ENCODE data around the gene HDLBP. TPM values are rescaled to one million over a fixed set of nuclear protein-coding genes. Genes with fewer than 3 reads are reported as not detected.
"Not testable (repeated sequence)": the region's sequence is repeated elsewhere in the genome, so short reads cannot be mapped to it uniquely, and the experiment has no call there.

HDLBP gene
- total RNA-seq, 2 experiments from 2014 or later = 293 to 310 TPM

GRCh38 chr2:241203218-241204009 is 112.1 kb downstream of the HDLBP start:
- CTCF ChIA-PET = no interaction called here
- POLR2A ChIA-PET = no interaction called here

DNA sequence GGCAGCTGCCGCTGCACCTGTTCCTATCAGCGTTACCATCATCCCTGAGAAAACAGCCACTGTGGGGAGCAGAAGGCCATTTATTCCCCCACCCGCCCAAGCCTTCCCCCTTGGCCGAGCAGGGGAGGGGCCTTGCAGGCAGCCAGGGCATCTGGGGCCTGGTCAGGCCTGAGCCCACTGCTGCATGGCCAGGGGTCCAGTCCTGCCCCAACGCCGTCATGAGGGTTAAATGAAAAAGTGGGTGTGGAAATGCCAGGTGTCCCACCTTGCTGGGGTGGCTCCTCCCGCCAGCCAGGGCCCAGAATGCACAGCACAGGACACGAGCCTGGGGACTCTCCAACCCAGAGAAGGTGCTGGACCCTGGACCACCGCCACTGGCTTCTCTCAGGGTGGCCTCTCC is 112.8 kb downstream of the HDLBP start:
- POLR2A ChIA-PET = no interaction called here
- CTCF ChIA-PET = no interaction called here

GRCh38 chr2:241202268-241202585 is 113.2 kb downstream of the HDLBP start:
- ChIA-PET CTCF (no interaction called here), POLR2A (no interaction called here)

- ChIA-PET POLR2A (no interaction called here), CTCF (no interaction called here)
These were observed 113.8 kb downstream of the HDLBP start for GRCh38 chr2:241201445-241202267.

DNA sequence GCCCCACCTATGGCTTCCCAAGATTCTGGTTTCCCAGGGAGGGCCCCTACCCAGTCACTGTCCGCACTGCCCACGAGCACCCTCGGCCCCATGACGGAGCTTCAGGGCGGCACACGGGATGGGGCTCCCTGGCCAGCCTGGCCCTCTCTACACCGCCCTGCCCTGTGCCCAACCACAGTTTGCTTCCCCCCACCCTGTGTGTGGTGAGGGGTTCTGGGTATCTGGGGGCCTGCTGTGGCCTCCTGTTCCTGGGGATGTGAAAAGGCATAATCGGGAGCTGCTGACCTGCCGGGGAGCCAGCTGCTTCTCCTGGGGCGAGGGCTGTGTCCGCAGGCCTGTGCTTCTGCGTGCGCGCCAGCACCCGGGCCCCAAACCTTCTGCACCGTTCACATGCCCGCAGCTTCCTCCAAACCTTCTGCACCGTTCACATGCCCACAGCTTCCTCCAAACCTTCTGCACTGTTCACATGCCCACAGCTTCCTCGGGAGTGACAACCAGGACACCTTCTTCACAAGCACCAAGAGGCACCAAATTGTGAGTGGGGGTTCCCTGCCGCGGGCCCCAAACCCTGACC is 114.6 kb downstream of the HDLBP start:
- CTCF ChIA-PET = no interaction called here

DNA sequence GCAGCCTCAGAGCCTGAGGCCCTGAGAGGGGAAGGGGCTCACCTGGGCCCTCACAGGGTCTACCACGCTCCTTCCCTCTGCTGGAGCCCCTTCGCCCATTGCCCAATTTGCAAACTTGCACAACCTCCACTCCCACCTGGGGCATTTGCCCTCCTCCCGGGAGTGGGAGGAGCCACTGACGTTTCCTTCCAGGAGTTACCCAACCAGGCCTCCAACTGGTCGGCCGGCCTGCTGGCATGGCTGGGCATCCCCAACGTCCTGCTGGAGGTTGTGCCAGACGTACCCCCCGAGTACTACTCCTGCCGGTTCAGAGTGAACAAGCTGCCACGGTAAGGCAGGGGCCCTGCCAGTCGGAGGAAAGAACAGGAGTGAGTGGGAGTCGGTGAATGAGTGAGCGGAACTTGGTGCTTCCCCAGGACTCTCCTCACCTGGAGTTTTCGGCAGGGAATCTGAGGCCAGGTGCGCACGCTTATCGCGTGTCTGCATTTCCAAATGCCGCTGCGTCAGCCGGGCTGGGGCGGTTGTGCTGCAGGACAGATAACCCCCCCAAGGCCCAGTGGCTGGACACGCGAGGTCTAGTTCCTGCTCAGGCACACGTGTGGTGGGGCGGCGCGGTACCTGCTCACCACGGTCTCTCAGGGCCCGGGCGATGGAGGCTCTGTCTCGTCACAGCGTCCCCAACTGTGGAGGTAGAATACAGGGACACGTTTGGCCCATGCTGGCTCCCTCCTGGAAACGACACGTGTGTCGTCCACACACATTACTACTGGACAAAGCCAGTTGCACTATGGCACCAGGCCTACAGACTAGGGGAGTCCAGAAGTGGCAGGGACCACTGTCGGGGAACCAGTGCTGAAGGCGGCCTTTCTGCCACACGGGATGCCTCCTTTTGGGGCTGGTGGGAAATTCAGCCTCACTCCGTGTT is 115.3 kb downstream of the HDLBP start:
- POLR2A ChIA-PET = no interaction called here
- CTCF ChIA-PET = no interaction called here

More for the DNA sequence above, 114.6 kb downstream of the HDLBP start:
- POLR2A ChIA-PET = no interaction called here

DNA sequence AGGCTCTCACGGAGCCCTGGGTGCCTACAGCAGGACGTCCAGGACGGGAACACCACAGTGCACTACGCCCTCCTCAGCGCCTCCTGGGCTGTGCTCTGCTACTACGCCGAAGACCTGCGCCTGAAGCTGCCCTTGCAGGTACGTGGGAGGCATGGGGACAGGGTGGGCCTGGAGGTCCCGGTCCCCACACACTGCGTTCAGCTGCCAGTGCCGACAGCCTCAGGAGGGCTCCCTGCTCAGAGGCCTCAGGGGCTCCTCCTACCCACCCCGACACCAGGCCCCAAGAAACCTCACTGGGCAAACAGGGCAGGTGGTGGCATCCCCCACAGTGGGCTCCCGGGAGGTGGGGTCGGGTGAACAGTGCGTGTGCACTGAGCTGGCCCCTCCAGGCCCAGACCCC is 116.2 kb downstream of the HDLBP start:
- ChIA-PET CTCF (no interaction called here), POLR2A (no interaction called here)

DNA sequence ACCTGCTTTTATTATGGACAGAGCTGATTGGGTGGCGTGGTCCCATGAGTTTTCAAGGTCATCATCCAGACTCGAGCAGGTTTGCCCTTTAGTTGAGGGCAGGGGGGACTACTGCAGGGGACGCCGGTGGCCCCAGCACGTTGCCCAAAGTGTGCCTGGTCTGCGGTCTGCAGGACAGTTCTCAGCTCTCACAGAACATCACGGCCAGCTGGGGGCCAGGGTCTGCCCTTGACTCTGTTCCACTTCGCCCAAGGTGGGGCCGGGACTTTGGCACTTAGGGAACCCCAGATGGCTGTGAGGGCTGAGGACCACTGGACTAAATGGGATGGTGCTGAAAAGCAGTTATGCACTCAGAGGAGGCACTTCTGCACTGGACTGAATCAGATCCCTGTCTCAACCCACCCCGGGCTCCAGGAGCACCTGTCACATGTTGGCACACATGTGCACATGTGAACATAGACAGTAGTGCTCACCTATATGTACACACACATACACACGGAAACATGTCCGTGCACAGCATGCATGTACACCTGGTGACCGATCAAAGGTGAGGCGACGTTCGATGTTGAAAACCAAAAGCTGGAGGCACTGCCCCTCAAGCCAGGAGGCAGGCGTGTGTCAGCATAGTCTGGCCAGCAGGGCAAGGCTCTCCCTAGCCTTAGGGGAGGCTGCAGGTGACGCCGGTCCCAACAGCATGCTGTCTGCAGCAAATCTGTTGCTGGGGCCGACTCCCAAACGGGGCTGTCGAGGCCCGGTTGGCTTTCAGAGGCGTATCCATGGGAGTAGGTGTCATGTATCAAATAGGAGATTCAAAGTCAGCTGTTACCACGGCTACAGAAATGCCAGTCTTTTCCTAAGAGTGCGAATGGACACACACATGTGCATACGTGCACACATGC is 116.8 kb downstream of the HDLBP start:
- ChIA-PET CTCF (interaction anchor here (1.0 kb wide), 1 partner anchor 26 kb away, joined by 3 read pairs; no protein-coding TSS in a partner anchor), POLR2A (no interaction called here)

DNA sequence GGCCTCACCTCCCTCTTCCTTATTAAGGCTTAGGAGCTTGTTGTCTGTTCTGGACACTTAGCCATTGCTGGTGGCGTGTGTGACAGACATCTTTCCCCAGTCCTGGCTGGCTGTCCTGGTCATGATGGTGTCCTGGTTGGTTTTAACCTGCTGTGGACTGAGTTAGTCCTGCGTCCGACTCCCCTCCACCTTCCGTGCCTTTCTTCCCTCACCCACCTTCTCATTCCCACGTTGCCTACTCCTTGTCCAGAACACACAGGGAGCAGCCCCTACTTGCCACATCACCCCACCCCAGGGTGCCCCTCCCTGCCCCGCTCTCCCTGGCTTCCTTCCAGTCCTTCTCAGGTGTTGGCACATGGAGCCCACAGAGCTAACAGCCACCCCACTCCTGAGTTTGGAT is 117.5 kb downstream of the HDLBP start:
- ChIA-PET POLR2A (no interaction called here), CTCF (interaction anchor here (1.0 kb wide), 1 partner anchor 25 kb away, joined by 3 read pairs; no protein-coding TSS in a partner anchor)

DNA sequence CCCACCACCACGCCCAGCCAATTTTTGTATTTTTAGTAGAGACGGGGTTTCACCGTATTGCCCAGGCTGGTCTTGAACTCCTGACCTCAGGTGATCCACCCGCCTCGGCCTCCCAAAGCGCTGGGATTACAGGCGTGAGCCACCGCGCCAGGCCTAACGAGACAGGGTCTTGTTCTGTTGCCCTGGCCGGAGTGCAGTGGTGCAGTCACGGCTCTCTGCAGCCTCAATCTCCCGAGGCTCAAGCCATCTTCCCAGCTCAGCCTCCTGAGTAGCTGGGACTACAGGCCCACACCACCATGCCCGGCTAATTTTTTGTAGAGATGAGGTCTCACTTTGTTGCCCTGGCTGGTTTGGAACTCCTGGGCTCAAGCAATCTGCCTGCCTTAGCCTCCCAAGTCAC is 118.2 kb downstream of the HDLBP start:
- POLR2A ChIA-PET = not testable (repeated sequence)
- CTCF ChIA-PET = interaction anchor here (1.0 kb wide), 1 partner anchor 24 kb away, joined by 3 read pairs; no protein-coding TSS in a partner anchor

DNA sequence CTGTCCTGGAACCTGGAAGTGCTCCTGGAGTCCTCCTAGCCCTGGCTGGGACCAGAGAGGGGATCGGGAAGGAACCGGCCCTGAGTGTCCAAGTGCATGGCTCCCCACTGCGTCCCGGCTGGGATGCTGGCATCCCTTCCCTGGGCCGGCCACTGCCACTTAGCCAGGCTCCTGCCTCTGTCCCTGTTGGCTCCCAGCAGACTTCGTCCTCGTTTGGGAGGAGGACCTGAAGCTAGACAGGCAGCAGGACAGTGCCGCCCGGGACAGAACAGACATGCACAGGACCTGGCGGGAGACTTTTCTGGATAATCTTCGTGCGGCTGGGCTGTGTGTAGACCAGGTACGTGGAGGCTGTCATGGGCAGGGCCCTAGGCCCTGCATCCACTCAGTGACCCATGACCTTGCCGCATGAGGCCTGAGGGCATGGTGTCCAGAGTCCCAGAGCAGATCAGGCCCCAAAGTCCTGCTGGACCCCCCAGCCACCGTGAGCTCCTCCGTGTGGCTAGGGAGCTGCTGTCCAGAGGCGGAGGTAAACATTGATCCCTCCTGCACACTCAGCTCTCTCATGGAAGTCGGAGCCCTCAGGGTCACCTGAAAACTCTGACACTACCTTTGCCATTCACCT is 119.9 kb downstream of the HDLBP start:
- CTCF ChIA-PET = interaction anchor here (1.0 kb wide), 1 partner anchor 9 kb away, joined by 3 read pairs; no protein-coding TSS in a partner anchor
- POLR2A ChIA-PET = no interaction called here

DNA sequence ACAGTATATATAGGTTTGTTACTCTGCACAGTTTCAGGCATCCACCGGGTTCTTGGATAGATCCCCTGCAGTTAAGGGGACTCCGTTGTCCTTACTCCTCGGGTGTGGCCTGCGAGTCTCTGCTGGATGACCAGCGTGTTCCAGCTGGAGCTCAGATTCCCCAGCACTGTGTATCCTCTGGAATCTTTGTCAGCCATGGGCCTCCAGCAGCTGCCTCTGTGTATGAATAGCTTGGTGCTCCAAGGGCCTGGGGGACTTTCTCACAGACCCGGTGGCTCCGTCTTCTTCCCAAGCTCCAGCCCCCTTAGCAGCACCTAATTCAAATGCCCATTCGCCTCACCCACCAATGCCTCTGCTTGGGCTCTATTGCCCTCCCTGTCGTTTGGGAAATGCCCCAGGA is 120.7 kb downstream of the HDLBP start:
- CTCF ChIA-PET = no interaction called here
- POLR2A ChIA-PET = interaction anchor here (0.6 kb wide), 1 partner anchor 171 kb away, joined by 5 read pairs; no protein-coding TSS in a partner anchor

DNA sequence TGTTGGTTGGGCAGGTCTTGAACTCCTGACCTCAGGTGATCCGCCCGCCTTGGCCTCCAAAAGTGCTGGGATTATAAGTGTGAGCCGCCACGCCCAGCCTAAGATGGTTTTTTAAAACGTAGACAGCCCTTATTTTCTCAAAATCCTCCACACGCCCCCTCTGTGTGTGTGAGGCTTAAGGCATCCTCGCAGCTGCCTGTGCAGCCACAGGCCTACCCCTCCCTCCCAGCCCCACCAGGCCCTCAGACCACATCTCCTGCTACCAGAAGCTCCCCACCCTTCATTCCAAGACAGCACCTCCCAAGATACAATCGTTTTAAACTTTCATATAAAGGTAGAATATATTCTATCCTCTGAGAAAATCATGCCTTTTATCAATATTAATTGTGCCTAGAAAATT is 122.2 kb downstream of the HDLBP start:
- POLR2A ChIA-PET = interaction anchor here (0.7 kb wide), 1 partner anchor 557 kb away, joined by 9 read pairs; no protein-coding TSS in a partner anchor
- CTCF ChIA-PET = interaction anchor here (0.6 to 0.7 kb wide), 2 partner anchors 115 to 566 kb away, joined by 3 to 4 read pairs; no protein-coding TSS in a partner anchor

GRCh38 chr2:241191081-241191480 is 124.4 kb downstream of the HDLBP start:
- POLR2A ChIA-PET = no interaction called here
- CTCF ChIA-PET = interaction anchor here (0.5 kb wide), 1 partner anchor 112 kb away, joined by 3 read pairs; no protein-coding TSS in a partner anchor

GRCh38 chr2:241190291-241190981 is 125.0 kb downstream of the HDLBP start:
- CTCF ChIA-PET = no interaction called here
- POLR2A ChIA-PET = no interaction called here

GRCh38 chr2:241189856-241190201 is 125.6 kb downstream of the HDLBP start:
- POLR2A ChIA-PET = no interaction called here
- CTCF ChIA-PET = no interaction called here

DNA sequence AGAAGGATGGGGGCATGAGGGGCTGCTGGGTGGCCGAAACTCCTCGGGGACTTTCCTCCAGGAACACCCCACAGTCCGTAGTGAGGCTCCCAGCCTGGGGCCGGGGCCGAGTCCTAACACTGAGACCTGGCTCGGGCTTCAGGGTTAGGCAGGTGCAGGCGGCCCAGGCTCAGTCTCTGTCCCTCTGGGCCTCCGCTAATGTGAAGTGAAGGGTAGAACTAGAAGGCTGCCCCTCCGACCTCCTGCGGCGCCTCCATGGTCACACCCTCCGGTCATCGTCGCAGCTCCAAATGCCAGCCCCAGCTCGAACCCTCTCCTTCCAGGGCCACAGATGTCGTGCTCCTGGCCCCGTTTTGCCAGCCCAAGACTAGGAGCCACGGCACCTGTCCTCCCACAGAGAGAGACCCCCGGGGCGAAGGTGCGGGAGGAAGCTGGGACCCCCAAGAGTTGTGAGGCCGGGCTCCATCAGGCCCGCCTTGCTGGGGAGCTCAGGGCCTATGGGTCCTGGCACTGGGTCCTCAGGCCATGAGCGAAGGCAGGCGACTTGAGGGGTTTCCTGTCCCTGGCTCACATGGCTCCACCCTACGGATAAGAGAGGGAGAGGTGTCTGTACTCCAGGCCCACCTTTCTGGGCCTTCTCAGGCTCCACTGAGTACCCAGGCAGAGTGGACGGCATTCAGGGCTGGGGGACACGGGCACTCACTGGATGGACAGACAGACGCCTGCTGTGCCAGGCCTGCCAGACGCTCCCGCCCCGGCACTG is 126.2 kb downstream of the HDLBP start:
- ChIA-PET POLR2A (no interaction called here), CTCF (no interaction called here)

Data from activated CD8-positive, alpha-beta memory T cell treated with anti-CD3 and anti-CD28 coated beads for 36 hours (primary cell).